OCI-LY7 (cell line): ENCODE data around the gene FCGBP. TPM values are rescaled to one million over a fixed set of nuclear protein-coding genes. Genes with fewer than 3 reads are reported as not detected.

ENCODE experiments used
- BruUV-seq: library from RNA; stranded (reverse); fragments of 400-500 nt; replicated peaks from 2 replicates; lab custom pipeline; 2021; lab: Mats Ljungman, UMichigan
- CTCF ChIA-PET: fragments of 300-600 bp; sonication (Branson Sonifier 250); formaldehyde crosslinking; loops from one replicate; lab custom pipeline; 2022; ENCODE audit warnings: antibody characterized with exemption; ENCODE audit not compliant: unreplicated experiment; lab: Charles Lee
- POLR2A ChIA-PET: fragments of 300-600 bp; sonication (Branson Sonifier 250); formaldehyde crosslinking; loops from one replicate; lab custom pipeline; 2022; ENCODE audit warnings: antibody characterized with exemption; lab: Charles Lee
- DNase-seq: peaks from one replicate; pipeline ENCODE4 v3.0.0-alpha.2; 2015; ENCODE audit warnings: low spot score
- H2AFZ ChIP-seq: fragments of 200-600 bp; sonication (generic), shearing (Covaris generic); 2 replicates; pipeline ENCODE4 v1.6.1; 2014; ENCODE audit warnings: mild to moderate bottlenecking, antibody characterized with exemption, low read length, moderate library complexity
- H3K27ac ChIP-seq: fragments of 200-600 bp; sonication (generic); 2 replicates; pipeline ENCODE4 v1.5.1; 2014; ENCODE audit warnings: mixed run types, low read depth, mild to moderate bottlenecking, moderate library complexity, low read length, inconsistent platforms; ENCODE audit not compliant: poor library complexity, severe bottlenecking
- H3K36me3 ChIP-seq: fragments of 200-600 bp; sonication (generic); 2 replicates; pipeline ENCODE4 v1.6.1; 2014; ENCODE audit warnings: mild to moderate bottlenecking, antibody characterized with exemption, low read length, moderate library complexity, mixed read lengths; ENCODE audit not compliant: insufficient read depth
- H3K4me1 ChIP-seq: fragments of 200-600 bp; sonication (generic); 2 replicates; pipeline ENCODE4 v1.5.1; 2014; ENCODE audit warnings: mild to moderate bottlenecking, low read length; ENCODE audit not compliant: insufficient read depth, poor library complexity, severe bottlenecking
- H3K4me2 ChIP-seq: fragments of 200-600 bp; sonication (generic); 2 replicates; pipeline ENCODE4 v1.6.1; 2014; ENCODE audit warnings: mild to moderate bottlenecking, low read length
- H3K4me3 ChIP-seq: fragments of 200-600 bp; sonication (generic); 2 replicates; pipeline ENCODE4 v1.5.1; 2014; ENCODE audit warnings: mild to moderate bottlenecking, low read depth, low read length; ENCODE audit not compliant: poor library complexity, severe bottlenecking
- H3K79me2 ChIP-seq: fragments of 200-600 bp; sonication (generic); 2 replicates; pipeline ENCODE4 v1.6.1; 2016; ENCODE audit warnings: low read depth, mild to moderate bottlenecking, low read length, moderate library complexity, mixed read lengths; ENCODE audit not compliant: insufficient read depth
- H3K9me2 ChIP-seq: fragments of 200-600 bp; sonication (generic); 2 replicates; pipeline ENCODE4 v1.6.1; 2016; ENCODE audit warnings: mild to moderate bottlenecking, low read length, mixed read lengths; ENCODE audit not compliant: insufficient read depth
- H3K9me3 ChIP-seq: fragments of 200-600 bp; sonication (generic); 2 replicates; pipeline ENCODE4 v1.6.1; 2014; ENCODE audit warnings: mild to moderate bottlenecking, mixed run types, low read length, mixed read lengths
- H4K20me1 ChIP-seq: fragments of 200-600 bp; sonication (generic); 2 replicates; pipeline ENCODE4 v1.6.1; 2014; ENCODE audit warnings: mild to moderate bottlenecking, antibody characterized with exemption, low read length, moderate library complexity, mixed read lengths; ENCODE audit not compliant: insufficient read depth
- CTCF ChIP-seq: fragments of 200-600 bp; sonication (generic); conservative IDR thresholded peaks from 2 replicates; pipeline ENCODE4 v1.5.1; 2014; ENCODE audit warnings: mild to moderate bottlenecking, antibody characterized with exemption, low read length, moderate library complexity, mixed read lengths
- EZH2phosphoT487 ChIP-seq: fragments of 200-600 bp; sonication (generic); IDR thresholded peaks from 2 replicates; pipeline ENCODE4 v1.6.1; 2018; ENCODE audit warnings: low read depth, borderline replicate concordance, mild to moderate bottlenecking, mixed run types, antibody characterized with exemption, low read length, moderate library complexity, mixed read lengths
- intact Hi-C: fragments of 100-400 bp; cut with micrococcal nuclease; formaldehyde crosslinking; loops from one replicate; pipeline ENCODE4 v1.10.0; 2022; ENCODE audit not compliant: unreplicated experiment
- total RNA-seq, 2 experiments: library from RNA; depleted of rRNA in 1 of 2; stranded (reverse); fragments of >200 nt in 1 of 2; shearing (Covaris generic) in 1 of 2; gene quantifications; 2 replicates each; pipeline ENCODE4 v1.2.3, GENCODE V29; 2014 to 2022

The FCGBP gene
- total RNA-seq, 2 experiments from 2014 or later, result 0.41 to 1.7 TPM

DNA sequence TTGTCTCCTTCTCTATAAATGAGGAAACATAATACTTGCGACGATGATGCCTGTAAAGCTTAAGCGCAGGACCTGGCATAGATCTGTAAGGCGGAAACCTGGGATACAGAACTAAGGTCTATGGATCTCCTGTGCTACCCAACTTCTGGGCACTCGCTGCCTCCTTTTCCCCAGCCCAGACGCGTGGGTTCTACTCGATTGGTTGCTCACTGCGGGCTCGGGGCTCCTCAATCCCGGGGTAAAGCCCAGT, 35.9 kb upstream of the FCGBP start:
- no peak for TF ChIP-seq EZH2phosphoT487
- TF ChIP-seq CTCF, result no peak
- H3K9me3 ChIP-seq, result no peaks in the 10 kb centered on the region
- ChIA-PET CTCF (interaction anchor here (0.7 to 1.7 kb wide), 10 partner anchors 9 to 101 kb away, joined by 3 to 4 read pairs (median 3); no protein-coding TSS in a partner anchor), POLR2A (interaction anchor here (0.5 to 2.2 kb wide), 20 partner anchors 8 to 346 kb away, joined by 3 to 12 read pairs (median 4); partner anchors contain the start of genes FBL, ZNF546 and ZNF780A)
- H3K4me3 ChIP-seq, result peak overlapping the region; percentile 86
- peak overlapping the region; percentile 60 for H3K27ac ChIP-seq
- peaks cover 23% of the 10 kb centered on the region for H3K4me1 ChIP-seq
- intact Hi-C loops, result loop anchor here (1.0 to 5.0 kb wide), 3 partner anchors 29 to 178 kb away; no protein-coding TSS in a partner anchor
- peak overlapping the region; percentile 84 for H3K4me2 ChIP-seq
- H2AFZ ChIP-seq, result peak overlapping the region; percentile 64; the same call in 1 of the 2 replicates
- TSS peak; percentile 88 for BruUV-seq
- DNase-seq, result no peak
- peaks cover 31% of the 10 kb centered on the region for H3K36me3 ChIP-seq
- no peaks in the 10 kb centered on the region for H4K20me1 ChIP-seq
- H3K79me2 ChIP-seq, result peaks cover 15% of the 10 kb centered on the region
- no peaks in the 10 kb centered on the region for H3K9me2 ChIP-seq

DNA sequence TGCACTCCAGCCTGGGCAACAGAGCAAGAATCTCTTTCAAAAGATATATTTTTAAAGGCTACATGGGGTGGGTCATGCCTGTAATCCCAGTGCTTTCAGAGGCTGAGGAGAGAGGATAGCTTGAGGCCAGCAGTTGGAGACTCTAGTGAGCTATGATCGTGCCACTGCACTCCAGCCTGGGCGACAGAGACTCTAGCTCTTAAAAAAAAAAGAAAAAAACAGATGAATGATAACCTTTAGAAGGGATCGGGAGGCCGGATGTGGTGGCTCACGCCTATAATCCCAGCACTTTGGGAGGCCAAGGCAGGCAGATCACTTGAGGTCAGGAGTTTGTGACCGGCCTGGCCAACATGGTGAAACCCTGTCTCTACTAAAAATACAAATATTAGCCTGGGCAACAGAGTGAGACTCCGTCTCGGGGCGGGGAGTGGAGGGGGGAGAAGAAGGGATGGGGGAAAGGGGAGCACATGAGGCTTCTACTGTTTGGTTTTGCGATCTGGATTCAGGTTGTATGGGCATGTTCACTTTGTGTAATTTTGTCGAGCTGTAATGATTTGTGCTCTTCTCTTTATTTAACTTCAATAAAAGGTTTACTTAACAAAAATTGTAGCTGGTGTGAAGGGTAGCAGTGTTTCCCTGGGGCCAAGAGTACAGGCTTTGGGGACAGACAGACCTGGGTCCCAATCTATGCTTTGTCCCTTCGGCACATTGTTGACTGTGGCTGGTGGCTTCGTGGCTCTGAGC, 35.4 kb upstream of the FCGBP start:
- peak overlapping the region; percentile 84 for H3K4me2 ChIP-seq
- H3K36me3 ChIP-seq, result peaks cover 26% of the 10 kb centered on the region
- H3K9me2 ChIP-seq, result no peaks in the 10 kb centered on the region
- POLR2A ChIA-PET, result interaction anchor here (0.6 to 2.2 kb wide), 15 partner anchors 9 to 340 kb away, joined by 3 to 12 read pairs (median 4); partner anchors contain the start of genes FBL, ZNF546 and ZNF780A
- peaks cover 15% of the 10 kb centered on the region for H3K79me2 ChIP-seq
- BruUV-seq, result no TSS peak
- H2AFZ ChIP-seq, result peak overlapping the region; percentile 64; the same call in 1 of the 2 replicates
- intact Hi-C loops, result loop anchor here (1.0 to 5.0 kb wide), 3 partner anchors 29 to 177 kb away; no protein-coding TSS in a partner anchor
- H3K9me3 ChIP-seq, result no peaks in the 10 kb centered on the region
- peaks cover 23% of the 10 kb centered on the region for H3K4me1 ChIP-seq
- no peak for DNase-seq
- peak overlapping the region; percentile 86 for H3K4me3 ChIP-seq
- H3K27ac ChIP-seq, result peak overlapping the region; percentile 60
- no peak for TF ChIP-seq CTCF
- TF ChIP-seq EZH2phosphoT487, result no peak
- CTCF ChIA-PET, result interaction anchor here (0.6 to 1.7 kb wide), 8 partner anchors 9 to 91 kb away, joined by 3 to 4 read pairs (median 4); no protein-coding TSS in a partner anchor
- no peaks in the 10 kb centered on the region for H4K20me1 ChIP-seq
